NCI-H2081 treated with DMSO at 0.1 percent for 48 hours (cell line): ENCODE results near the gene INTS14.
"Not testable (repeated sequence)": the region's sequence is repeated elsewhere in the genome, so short reads cannot be mapped to it uniquely, and the experiment has no call there.

ENCODE experiments used
- DNase-seq: peaks from one replicate; lab custom pipeline; 2025; lab: John Stamatoyannopoulos, UW

Gene INTS14

GRCh38 chr15:65630760-65631159 is 19.8 kb upstream of the INTS14 start:
- DNase-seq, result no peak

GRCh38 chr15:65629548-65629947 is 18.6 kb upstream of the INTS14 start:
- DNase-seq, result no peak

DNA sequence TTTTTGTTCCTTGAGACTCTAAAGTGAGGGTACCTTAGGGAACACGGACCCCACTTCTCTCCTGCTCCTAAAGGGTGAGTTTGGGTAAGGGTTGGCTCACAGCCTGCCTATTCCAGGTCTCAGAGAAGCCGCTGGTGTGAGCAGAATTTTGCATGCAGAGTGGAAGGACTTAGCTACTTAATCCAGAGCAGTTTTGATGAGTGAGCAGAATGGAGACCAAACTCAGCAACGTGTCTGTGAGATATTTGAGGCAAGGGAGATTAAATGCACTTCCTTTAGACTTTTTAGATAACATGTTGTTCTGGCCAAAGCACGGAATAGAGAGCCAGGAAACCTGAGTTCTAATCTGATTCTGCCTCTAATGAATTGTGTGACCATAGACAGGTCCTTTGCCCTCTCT is 15.9 kb upstream of the INTS14 start:
- DNase-seq, result no peak

DNA sequence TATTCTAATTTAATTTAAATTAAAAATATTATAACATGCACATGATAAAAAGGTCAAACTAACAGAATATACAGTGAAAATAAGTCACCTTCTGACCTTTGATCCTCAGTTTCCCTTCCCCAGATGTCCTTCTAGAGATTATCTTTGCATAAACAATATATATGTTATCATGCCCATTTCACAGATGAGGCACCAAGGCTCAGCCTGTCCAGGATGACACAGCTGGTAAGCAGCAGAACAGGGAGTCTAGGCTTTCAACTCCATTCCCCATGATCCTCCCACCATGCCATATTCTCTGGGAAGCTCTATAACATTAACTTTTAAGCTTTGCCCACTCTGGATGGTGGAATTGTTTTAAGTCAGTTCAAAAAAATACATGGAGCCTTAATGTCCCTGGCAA is 12.2 kb upstream of the INTS14 start:
- no peak for DNase-seq

DNA sequence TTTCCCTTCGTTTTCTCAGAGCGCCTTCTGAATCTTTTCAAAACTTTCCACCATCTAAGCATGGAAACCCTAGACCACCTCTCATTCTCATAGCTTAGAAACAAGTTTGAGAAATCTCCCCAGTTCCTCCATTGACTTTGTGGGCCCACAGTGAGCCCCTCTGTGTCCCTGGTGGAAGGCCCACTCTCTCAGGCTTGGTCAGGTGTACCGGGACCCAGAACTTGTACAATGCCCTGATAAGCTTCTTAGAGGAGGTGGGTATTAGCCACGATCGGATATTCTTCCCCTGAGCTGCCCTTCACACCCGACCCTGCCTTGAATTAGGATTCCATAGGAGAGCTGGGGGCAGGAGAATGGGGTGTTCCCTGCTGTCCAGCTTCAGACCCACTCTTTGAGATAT is 10.7 kb upstream of the INTS14 start, which contains the start of gene SLC24A1:
TSS of gene SLC24A1 (plus strand) at position 301 of the 400 bp plus-strand sequence. CDS start 2,143 bp downstream, outside the sequence.
- no peak for DNase-seq

GRCh38 chr15:65620833-65621232 is 9.9 kb upstream of the INTS14 start:
- DNase-seq, result no peak

- DNase-seq, result no peak
Observed at GRCh38 chr15:65619626-65620290, 8.8 kb upstream of the INTS14 start.

GRCh38 chr15:65618560-65619109 is 7.7 kb upstream of the INTS14 start:
- DNase-seq, result no peak

DNA sequence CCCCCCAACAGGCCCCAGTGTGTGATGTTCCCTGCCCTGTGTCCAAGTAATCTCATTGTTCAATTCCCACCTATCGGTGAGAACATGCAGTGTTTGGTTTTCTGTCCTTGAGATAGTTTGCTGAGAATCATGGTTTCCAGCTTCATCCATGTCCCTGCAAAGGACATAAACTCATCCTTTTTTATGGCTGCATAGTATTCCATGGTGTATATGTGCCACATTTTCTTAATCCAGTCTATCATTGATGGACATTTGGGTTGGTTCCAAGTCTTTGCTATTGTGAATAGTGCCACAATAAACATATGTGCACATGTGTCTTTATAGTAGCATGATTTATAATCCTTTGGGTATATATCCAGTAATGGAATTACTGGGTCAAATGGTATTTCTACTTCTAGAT is 5.0 kb upstream of the INTS14 start:
- not testable (repeated sequence) for DNase-seq

DNA sequence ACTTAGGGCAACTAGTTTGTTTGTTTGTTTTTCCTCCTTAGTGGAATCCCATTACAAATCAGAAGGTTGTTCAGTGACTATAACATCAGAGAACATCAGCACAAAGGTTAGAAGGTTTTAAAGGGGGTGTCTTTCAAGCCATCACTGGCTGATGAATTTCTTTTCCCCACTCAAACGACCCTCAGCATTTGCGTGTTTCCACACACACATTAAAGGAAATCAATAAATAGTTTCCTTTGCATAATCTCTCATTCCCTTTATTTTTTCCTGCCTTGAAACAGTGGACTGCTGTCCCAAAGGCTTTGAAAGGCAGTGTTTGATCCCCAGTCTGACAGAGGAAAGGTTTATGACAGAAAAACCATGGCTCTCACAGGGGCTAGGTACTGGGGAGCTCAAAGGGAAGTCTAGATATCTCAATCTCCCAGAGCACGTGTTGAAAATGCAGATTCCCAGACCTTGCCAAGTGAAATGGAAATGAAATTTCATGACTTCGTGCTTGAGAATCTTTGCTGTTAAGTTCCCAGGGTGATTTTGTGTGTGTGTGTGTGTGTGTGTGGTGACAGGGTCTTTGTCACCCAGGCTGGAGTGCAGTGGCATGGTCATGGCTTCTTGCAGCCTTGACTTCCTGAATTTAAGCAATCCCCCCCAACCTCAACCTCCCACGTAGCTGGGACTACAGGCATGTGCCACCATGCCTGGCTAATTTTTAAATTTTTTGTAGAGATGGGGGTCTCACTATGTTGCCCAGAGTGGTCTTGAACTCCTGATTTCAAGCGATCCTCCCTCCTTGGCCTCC is 2.2 kb upstream of the INTS14 start:
- DNase-seq, result no peak

DNA sequence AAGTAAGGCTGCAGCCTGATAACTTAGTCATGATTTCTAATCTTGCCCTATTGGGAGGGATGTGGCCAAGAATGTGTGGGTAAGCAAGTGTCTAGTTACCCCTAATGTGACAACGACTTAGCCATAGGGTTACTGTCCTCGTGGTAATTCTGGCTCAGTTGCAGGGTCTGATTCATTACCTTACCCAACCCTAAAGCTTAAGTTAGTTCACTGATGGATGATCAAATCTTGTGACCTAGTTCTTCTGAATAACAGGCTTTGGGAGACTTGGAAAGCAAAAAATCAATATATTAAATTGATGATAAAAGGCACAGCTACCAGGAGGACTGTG is 1.6 kb upstream of the INTS14 start:
- no peak for DNase-seq

DNA sequence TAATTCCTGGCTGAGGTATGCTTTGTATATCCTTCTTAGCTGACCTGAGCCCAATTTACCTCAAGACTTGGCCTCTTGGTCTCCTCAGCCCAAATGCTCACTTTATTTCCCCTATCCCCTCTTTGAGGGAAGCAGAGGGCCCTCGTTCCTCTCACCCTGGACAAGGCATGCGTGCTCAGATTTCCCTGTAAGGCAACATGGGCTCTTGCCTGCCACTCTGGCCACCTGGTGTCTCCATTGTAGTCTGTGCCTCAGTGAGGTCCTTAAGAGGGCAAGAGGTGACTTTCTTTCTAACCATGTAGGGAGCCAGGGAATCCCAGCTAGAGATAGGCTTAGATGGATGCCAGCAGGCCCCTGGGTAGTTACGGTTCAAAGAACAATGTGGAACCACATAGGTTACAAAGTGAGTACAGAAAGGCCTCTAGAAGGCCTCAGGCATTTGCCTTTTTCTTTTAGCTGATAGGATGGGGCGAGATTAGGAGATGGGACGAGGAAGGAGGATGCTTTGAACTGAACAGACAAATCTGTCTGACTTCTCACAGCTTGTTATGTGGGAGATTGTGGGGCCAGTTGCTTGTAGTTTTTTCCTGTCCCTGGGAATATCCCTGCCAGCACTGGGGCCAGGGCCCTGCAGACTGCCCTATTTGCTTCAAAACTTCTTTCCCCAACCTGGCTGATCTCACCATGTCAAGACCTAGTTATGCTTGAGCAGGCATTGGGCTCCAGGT is 1.1 kb upstream of the INTS14 start:
- no peak for DNase-seq

DNA sequence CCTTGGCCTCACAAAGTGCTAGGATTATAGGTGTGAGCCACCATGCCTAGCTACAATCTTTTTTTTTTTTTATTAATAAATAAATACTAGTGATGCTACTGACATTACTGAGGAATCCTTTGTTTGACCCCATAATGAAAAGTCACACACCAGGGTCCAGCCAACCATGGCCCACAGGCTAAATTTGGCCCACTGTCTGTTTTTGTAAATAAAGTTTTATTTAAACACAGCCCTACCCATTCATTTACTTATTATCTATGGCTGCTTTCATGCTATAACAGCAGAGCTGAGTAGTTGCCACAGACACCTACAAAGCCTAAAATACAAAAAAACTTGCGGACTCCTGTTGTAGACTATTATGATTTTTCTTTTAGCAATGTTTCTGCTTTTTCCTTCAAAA is 7.4 kb downstream of the INTS14 start:
- DNase-seq, result no peak

DNA sequence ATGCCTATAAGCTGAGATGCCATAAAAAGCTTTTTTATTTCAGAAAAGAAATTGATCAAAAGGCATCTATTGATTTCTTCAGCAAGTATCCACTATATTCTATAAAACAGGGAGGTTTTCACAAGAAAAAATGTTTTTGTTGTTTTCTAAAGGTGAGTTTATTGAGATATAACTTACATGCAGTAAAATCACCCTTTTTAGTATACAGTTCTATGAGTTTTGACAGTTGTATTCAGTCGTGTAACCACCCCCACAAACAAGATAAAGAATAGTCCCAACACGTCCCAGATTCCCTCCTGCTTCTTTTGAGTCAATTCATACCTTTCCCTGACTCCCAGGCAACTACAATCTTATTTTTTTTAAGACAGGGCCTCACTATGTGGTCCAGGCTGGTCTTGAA is 7.8 kb downstream of the INTS14 start:
- DNase-seq, result no peak

GRCh38 chr15:65599677-65600076 is 11.3 kb downstream of the INTS14 start:
- DNase-seq, result no peak

DNA sequence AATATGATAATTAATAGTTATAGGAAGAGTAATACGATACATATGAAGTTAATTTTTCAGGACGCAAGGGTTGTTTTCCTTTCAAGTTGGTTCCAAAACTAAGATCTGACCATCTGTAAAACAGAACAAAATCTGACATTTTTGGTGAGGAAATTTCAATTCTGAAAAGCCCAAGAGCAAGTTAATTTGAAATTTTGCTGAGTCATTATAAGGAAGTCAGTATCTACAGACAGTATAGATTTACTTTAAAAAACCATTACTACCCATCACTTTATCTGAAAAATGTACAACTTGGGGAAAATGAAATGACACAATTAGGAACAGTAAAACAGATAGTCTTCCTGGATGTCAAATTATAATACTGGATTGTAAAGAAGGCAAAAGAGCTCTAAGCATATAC is 12.5 kb downstream of the INTS14 start:
- no peak for DNase-seq

DNA sequence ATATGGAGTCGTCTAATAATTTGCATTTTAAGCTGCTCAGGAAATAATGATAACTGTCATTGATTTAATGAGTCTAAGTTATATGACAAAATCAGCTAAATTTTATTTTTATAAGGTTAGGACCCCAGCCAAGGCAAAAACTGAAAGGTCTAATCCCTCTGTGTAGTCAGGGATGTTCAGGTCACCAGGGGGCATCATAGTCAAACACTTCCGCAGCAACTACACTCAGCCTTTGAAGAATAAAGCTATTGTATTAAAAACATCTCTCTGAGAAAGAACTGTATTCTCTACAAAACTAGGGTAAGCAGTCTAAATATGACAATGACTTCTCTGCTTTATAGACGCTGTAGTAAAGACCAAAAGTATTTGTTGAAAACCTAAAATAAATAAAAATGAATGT is 15.0 kb downstream of the INTS14 start:
- DNase-seq, result no peak

DNA sequence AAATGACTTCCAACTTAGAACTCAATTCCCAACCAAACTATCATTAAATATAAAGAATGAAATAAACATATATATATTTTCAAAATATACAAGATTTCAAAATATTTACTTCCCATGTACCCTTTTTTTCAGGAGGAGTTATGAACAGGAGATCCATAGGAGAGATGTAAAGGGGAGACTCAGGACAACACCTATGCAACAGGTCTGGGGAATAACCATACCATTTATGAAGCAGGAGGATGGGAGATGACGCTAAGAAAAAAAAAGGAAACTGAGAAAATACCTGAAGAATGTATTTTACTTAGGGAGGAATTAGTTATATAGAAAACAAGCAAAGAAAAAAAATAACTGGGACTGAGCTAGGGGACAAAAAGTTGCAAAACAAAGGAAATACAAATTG is 23.8 kb downstream of the INTS14 start:
- DNase-seq, result no peak

DNA sequence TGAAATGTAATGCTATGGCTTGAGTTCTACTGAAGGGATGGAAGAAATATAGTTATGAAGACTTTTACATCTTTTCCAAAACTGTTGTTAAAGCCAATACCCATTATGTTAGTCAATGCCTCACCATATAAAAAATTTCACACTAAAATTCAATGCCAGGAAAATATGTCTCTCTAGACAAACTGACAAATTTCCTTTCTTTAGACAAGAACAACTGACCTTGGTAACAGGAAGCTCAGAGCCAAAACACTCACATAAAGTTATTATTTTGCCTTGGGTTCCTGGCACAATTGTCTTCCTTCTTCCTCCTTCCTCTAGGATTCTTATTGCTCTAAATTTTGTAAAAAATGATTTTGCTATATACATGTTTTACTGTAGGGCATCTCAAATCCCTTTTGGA is 26.7 kb downstream of the INTS14 start:
- no peak for DNase-seq

GRCh38 chr15:65583701-65584100 is 27.2 kb downstream of the INTS14 start:
- DNase-seq, result no peak

- no peak for DNase-seq
Observed at GRCh38 chr15:65580287-65580686, 30.6 kb downstream of the INTS14 start.

DNA sequence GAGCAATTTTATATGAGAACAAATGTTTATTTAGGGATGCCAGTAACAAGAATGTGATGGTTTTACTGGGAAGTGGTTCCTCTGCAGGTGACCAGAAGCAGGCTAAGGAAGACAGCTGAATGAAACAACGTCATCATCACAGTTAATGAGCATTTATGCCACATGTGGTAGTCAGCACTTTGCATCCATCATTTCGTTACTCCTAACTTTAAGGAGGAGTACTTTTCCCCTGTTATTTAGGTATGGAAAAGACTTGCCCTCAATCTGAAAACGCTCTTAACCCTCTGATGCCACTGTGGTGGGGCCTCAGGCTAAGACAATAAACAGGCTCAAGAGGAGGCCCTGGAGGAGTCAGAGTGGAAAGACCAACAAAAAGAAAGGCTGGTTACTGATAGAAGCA is 31.2 kb downstream of the INTS14 start:
- no peak for DNase-seq
